Measurements from ENCODE around the gene VWA5B1. TPM values are rescaled to one million over a fixed set of nuclear protein-coding genes. Genes with fewer than 3 reads are reported as not detected.

VWA5B1 gene
- polyA plus RNA-seq, 3 donors from 2014 or later: not detected

DNA sequence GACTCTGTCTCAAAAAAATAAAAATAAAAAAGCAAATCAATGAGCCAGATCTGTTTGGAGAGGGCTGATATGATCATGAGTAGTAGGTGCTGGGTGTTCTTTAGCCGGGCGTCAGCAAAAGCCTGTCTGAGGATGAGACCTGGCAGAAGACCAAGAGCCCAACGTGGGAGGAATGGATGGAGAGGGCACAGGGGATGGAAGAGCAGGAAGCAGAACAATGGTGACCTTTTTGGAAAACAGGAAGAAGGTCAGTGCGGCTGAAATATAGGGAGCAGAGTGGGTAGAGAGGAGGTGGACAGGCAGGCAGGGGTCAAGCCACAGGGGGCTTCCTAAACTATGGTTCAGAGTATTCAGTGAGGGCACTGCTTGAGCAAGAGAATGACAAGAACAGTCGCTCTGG, 30.9 kb downstream of the VWA5B1 start:
- Mint-ChIP-seq H3K4me3 (no peak overlapping the region), H3K36me3 (no peaks in the 10 kb centered on the region), H3K9me3 (no peaks in the 10 kb centered on the region), H3K27ac (no peak overlapping the region), H3K27me3 (ENCODE audit: low read depth in 3 of 3) (peaks cover 7 to 12% (median 8%) of the 10 kb centered on the region in 3 donors), H3K4me1 (no peaks in the 10 kb centered on the region)
- no peak for DNase-seq

DNA sequence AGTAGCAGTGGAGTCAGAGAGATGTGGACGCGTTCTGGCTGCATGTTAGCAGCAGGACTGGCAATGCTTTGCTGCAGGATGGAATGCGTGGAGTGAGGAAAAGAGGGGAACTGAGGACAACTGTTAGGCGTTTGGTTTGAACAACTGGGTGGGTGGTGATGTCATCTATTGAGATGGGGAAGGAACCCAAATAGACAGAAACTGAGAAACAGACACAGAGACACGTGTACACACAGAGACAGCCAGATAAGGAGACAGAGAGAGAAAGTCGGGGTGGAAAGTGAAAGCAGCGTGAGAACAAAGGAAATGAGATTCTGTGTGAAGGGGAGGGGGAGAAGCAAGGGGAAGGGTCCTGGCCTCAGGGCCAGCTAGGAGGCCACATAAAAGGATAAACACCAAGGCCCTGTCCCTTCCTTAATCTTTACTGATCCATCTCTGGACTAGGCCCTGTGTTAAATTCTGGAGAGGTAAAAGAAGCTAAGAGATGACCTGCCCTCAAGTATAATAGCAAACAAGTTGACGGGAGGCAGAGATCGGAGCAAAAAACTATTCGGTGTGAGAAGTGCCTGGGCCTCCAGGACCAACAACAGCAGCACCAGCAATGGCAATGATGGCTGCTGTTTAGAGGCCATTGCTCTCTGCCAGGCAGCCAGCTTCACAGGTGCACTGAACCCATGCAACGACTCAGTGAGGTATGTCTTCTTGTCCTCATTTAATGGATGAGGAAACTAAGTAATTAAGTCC, 31.6 kb downstream of the VWA5B1 start:
- Mint-ChIP-seq H3K27ac (no peak overlapping the region), H3K9me3 (no peaks in the 10 kb centered on the region), H3K4me1 (no peaks in the 10 kb centered on the region), H3K36me3 (no peaks in the 10 kb centered on the region), H3K4me3 (no peak overlapping the region), H3K27me3 (ENCODE audit: low read depth in 3 of 3) (peaks cover 4 to 12% (median 8%) of the 10 kb centered on the region in 3 donors)
- no peak for DNase-seq

DNA sequence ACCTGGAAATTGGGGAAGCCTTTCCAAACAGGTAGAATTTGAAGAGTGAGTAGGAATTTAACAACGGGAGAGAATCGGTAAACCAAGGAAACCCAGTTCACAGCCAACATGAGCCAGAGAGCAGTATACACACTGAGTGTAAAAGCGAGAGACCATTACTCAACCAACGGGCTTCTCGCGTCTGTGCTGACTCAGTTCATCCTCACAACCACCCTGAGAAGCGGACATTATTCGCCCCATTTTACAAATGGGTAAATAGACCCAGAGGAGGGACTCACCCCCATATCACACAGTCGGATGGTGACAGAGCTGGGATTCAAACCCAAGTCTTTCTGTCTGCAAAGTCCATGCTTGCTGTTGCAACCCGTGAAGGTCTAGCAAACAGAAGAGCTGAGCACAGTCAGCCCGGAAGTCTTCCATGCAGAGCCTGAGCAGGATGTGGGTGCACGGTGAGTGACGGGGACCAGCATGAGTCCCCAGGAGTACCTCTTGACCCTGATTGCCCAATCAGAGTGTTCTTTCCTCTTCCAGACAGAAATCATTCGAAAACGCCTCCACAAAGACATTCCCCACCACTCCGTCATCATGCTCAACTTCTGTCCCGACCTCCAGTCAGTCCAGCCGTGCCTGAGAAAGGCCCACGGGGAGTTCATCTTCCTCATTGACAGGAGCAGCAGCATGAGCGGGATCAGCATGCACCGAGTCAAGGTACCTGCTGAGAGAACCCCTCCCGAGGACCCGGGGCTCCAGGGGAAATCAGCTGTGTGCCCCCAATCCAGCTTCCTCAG, 32.3 kb downstream of the VWA5B1 start:
- H3K9me3 Mint-ChIP-seq: no peaks in the 10 kb centered on the region
- no peaks in the 10 kb centered on the region for H3K36me3 Mint-ChIP-seq
- H3K27me3 Mint-ChIP-seq (ENCODE audit: low read depth in 3 of 3): peaks cover 4 to 11% (median 8%) of the 10 kb centered on the region in 3 donors
- no peak overlapping the region for H3K4me3 Mint-ChIP-seq
- H3K4me1 Mint-ChIP-seq: no peaks in the 10 kb centered on the region
- H3K27ac Mint-ChIP-seq: no peak overlapping the region
- no peak for DNase-seq

DNA sequence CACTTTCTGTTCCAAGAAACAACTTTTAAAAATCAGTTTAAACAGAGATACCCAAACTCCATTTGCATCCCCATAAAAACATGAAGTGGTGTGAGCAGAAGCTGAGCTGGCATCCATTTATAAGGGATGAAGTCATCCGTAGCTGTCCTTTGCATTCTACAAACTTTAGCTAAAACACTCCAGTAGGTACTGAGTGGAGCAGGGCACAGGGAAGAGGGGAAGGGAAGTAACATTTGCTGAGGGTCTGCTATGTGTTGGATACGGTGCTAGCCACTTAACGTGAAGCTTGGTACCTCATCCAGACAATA, 32.9 kb downstream of the VWA5B1 start:
- H3K4me1 Mint-ChIP-seq: no peaks in the 10 kb centered on the region
- peaks cover 6 to 10% (median 8%) of the 10 kb centered on the region in 3 donors for H3K27me3 Mint-ChIP-seq (ENCODE audit: low read depth in 3 of 3)
- H3K27ac Mint-ChIP-seq: no peak overlapping the region
- H3K36me3 Mint-ChIP-seq: no peaks in the 10 kb centered on the region
- no peak for DNase-seq
- H3K4me3 Mint-ChIP-seq: no peak overlapping the region
- H3K9me3 Mint-ChIP-seq: no peaks in the 10 kb centered on the region

DNA sequence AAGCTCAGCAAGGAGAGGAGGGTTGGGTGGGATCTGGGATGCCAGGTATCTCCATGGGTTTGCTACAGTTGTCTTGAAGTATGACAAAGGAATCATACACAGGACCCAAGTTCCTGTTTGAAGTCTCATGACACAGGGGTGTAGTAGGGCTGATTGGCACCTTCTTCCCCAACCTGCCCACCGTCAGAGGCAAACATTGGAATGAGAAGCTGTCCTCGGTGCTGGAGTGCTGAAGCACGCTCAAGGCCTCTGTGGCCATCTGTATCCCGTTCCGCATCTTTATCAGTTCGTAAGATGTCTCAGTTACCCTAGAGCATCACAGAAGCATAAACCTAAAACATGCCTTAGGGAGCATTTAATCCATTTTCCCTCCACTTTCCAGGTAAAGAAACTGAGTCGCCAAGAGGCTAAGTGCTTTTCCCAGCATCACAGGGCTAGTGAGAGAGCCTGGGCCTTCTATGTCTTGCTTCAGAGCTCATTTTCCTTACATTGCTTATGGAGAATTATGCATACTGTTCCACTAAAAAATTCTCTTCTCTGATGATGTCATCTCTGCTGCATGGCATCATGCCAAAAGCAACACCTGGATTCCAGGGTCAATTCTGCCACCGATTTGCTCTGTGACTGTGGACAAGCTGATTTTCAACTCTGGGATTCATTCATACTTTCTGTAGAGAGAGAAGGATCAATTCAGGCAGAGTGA, 34.2 kb downstream of the VWA5B1 start:
- peaks cover 6 to 8% (median 8%) of the 10 kb centered on the region in 3 donors for H3K27me3 Mint-ChIP-seq (ENCODE audit: low read depth in 3 of 3)
- no peaks in the 10 kb centered on the region for H3K36me3 Mint-ChIP-seq
- no peaks in the 10 kb centered on the region for H3K4me1 Mint-ChIP-seq
- no peak overlapping the region for H3K27ac Mint-ChIP-seq
- H3K9me3 Mint-ChIP-seq: no peaks in the 10 kb centered on the region
- no peak overlapping the region for H3K4me3 Mint-ChIP-seq
- DNase-seq: no peak

DNA sequence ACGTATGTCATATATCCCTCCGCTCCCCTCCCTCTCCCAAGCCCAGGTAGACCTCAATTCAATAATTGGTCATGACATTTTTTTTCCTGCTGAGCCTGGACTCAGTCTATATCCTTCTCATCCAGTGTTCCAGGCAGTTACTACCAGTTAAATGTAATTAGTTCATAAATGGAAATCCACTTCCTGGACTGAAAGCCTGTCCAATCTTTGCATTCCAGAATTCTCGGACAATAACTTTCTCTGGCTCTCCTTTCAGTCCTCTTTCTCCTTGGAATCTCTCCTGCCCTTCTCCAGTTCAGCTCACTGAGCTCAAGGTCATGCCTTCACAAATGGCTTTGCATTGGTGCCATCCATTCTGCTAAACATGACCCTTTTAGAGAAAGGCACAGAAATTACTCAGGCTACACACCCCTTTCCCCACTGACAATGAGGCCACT, 34.8 kb downstream of the VWA5B1 start:
- Mint-ChIP-seq H3K27me3 (ENCODE audit: low read depth in 3 of 3) (peaks cover 8 to 10% (median 8%) of the 10 kb centered on the region in 3 donors), H3K9me3 (no peaks in the 10 kb centered on the region), H3K27ac (no peak overlapping the region), H3K4me1 (no peaks in the 10 kb centered on the region), H3K36me3 (no peaks in the 10 kb centered on the region), H3K4me3 (no peak overlapping the region)
- no peak for DNase-seq

DNA sequence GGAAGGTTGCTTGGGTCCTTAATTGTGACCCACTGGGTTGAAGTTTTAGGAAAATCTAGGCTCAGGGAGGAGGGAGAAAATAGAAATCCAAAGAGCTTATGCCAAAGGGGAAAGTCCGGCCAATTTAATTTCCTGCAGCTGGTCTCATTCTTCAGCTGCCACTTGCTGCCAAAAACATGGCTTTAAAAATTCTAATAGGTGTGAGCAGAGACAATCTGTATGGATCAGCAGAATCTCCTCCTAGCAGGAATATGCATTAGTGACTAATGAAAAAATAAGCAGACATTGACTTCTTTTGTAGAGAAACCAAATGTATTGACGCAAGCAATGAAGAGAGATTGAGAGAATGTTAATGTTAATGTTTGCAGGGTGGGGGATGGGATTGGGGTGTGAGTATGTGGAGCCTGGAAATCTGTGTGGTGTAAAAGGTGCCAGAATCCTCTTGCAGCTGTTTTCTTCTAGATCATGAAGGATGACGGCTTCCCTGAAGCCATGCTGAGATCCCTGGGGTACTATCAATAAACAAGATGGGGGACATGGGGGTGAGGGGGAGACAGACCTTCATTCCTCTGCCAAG, 35.3 kb downstream of the VWA5B1 start:
- H3K27me3 Mint-ChIP-seq (ENCODE audit: low read depth in 3 of 3): peaks cover 8 to 12% (median 9%) of the 10 kb centered on the region in 3 donors
- no peak overlapping the region for H3K4me3 Mint-ChIP-seq

DNA sequence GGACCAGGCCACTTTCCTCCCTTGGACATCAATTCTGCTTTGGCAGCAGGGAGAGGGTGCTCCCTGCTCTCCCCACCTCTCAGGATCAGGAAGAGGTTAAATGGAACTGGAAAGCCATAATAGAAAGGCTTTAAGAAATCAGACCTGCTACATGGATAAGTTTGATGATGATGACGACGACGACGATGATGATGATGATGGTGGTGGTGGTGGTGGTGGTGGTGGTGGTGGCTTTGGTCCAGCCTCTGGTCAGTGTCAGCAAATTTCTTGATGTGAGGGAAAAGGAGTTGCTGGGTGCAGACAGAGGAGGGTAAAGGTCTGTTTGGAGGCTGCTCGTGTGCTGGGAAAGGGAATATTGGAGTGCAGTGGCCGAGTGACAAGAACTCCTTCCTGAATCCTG, 36.8 kb downstream of the VWA5B1 start:
- Mint-ChIP-seq H3K4me3 (no peak overlapping the region), H3K27ac (no peak overlapping the region), H3K9me3 (no peaks in the 10 kb centered on the region), H3K4me1 (no peaks in the 10 kb centered on the region), H3K36me3 (no peaks in the 10 kb centered on the region), H3K27me3 (ENCODE audit: low read depth in 3 of 3) (peaks cover 7 to 13% (median 11%) of the 10 kb centered on the region in 3 donors)
- no peak for DNase-seq

More for the DNA sequence above, 35.3 kb downstream of the VWA5B1 start:
- no peak for DNase-seq
- Mint-ChIP-seq H3K36me3 (no peaks in the 10 kb centered on the region), H3K4me1 (no peaks in the 10 kb centered on the region), H3K27ac (no peak overlapping the region), H3K9me3 (no peaks in the 10 kb centered on the region)

DNA sequence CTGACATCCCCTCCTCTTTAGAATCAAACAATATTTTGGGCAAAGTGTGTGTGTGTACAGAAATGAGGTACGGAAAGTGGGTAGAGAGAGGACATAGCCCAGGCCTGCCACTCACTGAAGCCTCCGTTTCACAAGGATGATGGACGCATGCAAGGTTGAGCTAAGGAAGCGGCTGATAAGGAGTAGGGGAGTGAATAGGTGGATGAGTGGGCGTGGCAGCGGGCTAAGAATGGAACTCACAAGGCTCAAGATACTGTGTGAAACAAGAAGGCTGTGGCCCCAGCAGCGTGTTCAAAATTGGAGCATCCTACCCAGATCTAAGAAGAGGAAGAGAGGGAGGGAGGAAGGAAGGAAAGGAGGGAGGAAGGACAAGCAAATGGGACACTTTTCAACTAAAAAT, 37.5 kb downstream of the VWA5B1 start:
- Mint-ChIP-seq H3K36me3 (no peaks in the 10 kb centered on the region), H3K9me3 (no peaks in the 10 kb centered on the region), H3K27ac (no peak overlapping the region), H3K4me3 (no peak overlapping the region), H3K4me1 (no peaks in the 10 kb centered on the region), H3K27me3 (ENCODE audit: low read depth in 3 of 3) (peaks cover 10 to 13% (median 11%) of the 10 kb centered on the region in 3 donors)
- DNase-seq: no peak

DNA sequence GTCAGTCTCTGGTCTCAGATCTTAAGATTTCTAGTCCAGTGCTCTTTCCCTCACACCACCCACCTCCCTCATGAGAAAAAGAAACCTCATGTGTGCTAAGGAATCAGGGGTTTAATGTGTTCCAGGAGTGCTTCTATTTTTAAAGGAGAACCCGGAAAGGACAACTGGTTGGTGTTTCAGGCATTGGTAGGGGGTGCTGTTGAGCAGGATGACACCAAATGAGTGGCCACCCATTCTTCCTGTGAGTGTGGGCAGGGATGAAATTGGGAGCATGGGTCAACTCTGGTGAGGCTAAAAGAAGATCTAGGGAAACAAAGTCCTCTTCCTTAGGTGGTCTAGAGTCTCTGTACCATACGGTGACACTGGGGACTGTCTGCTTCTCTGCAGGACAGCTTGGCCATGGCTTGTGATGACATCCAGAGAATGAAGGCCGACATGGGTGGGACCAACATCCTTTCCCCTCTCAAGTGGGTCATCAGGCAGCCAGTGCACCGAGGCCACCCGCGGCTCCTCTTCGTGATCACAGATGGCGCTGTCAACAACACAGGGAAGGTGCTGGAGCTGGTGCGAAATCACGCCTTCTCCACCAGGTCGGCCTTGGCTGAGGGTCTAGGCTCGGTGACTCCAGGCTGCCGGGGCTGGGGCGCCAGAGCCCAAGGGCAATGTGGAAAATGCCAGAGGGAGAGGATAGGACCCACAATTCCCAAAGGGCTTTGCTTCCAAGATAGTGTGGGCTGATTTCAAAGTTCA, 39.3 kb downstream of the VWA5B1 start:
- H3K4me1 Mint-ChIP-seq: no peaks in the 10 kb centered on the region
- no peaks in the 10 kb centered on the region for H3K36me3 Mint-ChIP-seq

DNA sequence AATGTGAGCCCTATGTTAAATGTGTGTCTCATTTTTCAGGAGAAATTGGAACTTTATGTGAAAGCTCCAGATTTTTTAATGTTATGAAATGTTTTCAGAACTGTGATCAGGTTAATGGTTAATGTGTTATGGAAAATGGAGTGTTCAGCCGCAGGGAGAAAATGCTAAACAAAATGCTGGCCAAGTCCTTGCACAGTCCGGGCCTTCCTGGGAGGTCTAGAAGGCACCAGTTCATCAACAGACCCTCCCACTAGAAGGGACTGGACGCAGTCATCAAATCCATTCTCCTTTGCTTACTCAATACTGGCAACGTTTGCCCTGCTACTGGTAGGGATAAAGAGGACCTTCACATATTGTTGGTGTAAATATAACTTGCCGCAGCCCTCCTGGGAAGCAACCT, 43.4 kb downstream of the VWA5B1 start:
- Mint-ChIP-seq H3K27ac (no peak overlapping the region), H3K4me1 (no peaks in the 10 kb centered on the region), H3K36me3 (no peaks in the 10 kb centered on the region), H3K27me3 (ENCODE audit: low read depth in 3 of 3) (peaks cover 3 to 9% (median 7%) of the 10 kb centered on the region in 3 donors), H3K9me3 (no peaks in the 10 kb centered on the region), H3K4me3 (no peak overlapping the region)
- no peak for DNase-seq

More for the DNA sequence above, 39.3 kb downstream of the VWA5B1 start:
- Mint-ChIP-seq H3K4me3 (no peak overlapping the region), H3K27me3 (ENCODE audit: low read depth in 3 of 3) (peaks cover 4 to 13% (median 11%) of the 10 kb centered on the region in 3 donors), H3K9me3 (no peaks in the 10 kb centered on the region), H3K27ac (no peak overlapping the region)
- DNase-seq: no peak

DNA sequence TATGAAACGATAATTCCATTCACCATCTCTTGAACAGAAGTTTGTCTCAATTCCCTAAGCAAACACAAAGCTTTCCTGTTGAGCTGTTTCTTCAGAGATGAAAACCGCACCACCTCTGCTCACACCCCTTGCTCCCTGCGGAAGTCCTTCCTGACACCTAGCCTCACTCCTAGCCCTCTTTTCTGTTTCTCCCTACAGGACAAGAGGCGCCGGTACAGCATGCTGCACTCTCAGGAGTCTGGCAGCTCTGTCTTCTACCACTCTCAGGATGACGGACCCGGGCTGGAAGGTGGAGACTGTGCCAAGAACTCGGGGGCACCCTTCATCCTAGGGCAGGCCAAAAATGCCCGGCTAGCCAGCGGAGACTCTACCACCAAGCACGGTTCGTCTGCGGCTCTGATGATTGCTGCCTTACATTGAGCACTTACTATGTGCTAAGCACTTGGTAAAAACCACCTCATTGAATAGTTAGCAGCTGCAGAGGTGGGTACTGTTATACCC, 45.5 kb downstream of the VWA5B1 start:
- no peaks in the 10 kb centered on the region for H3K4me1 Mint-ChIP-seq
- no peak overlapping the region for H3K27ac Mint-ChIP-seq
- H3K27me3 Mint-ChIP-seq (ENCODE audit: low read depth in 3 of 3): peaks cover 2 to 12% (median 2%) of the 10 kb centered on the region in 3 donors
- no peak for DNase-seq
- no peaks in the 10 kb centered on the region for H3K9me3 Mint-ChIP-seq
- H3K36me3 Mint-ChIP-seq: no peaks in the 10 kb centered on the region
- H3K4me3 Mint-ChIP-seq: no peak overlapping the region

DNA sequence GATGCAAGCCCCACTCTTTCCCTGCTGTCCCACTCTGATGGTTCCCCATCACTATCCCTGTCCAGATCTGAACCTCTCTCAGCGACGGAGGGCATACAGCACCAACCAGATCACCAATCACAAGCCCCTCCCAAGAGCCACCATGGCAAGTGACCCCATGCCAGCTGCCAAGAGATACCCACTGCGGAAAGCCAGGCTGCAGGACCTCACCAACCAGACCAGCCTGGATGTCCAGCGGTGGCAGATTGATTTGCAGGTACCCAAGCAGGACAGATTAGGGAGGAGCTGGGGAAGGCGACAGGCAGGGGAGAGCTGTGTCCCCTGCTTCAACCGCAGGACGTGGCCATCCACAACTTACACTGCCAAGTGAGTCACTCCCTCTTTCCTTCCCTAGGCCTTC, 46.9 kb downstream of the VWA5B1 start:
- Mint-ChIP-seq H3K4me1 (peaks cover 0 to 2% of the 10 kb centered on the region in 2 donors), H3K27me3 (ENCODE audit: low read depth in 3 of 3) (peaks cover 0 to 12% (median 6%) of the 10 kb centered on the region in 3 donors), H3K36me3 (no peaks in the 10 kb centered on the region), H3K9me3 (no peaks in the 10 kb centered on the region), H3K27ac (no peak overlapping the region), H3K4me3 (no peak overlapping the region)
- DNase-seq: no peak
